ENCODE measurements around the gene PHACTR1. TPM values are rescaled to one million over a fixed set of nuclear protein-coding genes. Genes with fewer than 3 reads are reported as not detected.

PHACTR1 gene
- total RNA-seq, 1 donor from 2014 or later = 8.5 TPM

DNA sequence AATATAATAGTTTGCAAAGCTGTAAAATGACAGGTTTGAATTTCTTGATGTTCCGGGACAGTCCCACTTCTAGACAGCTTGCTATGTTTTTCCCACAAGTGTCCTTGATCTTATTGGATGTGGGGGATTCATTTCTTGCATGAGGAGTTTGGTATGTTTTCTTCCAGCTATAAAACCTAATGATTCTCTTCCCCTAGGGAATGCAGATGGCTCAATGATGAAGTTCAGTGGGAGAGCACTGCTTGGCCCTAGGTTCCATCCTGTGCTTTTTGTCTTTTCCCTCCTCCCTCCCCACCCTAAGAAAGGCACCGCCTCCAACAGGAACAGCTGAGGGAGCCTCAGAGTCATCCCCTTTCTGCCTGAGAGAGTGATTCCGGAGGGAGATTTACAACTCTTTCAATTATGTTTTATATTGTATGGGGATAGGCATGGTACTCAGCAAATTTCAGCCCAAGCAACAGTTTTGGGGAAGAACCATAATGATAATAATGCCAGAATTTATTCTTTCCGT lies 149.2 kb downstream of the PHACTR1 start:
- Mint-ChIP-seq H3K27me3 (ENCODE audit: low read depth, unreplicated experiment) (peaks cover 6% of the 10 kb centered on the region), H3K9me3 (ENCODE audit: unreplicated experiment) (no peaks in the 10 kb centered on the region), H3K27ac (ENCODE audit: unreplicated experiment) (no peak overlapping the region), H3K4me1 (ENCODE audit: low read depth, unreplicated experiment) (no peaks in the 10 kb centered on the region), H3K4me3 (ENCODE audit: unreplicated experiment) (no peak overlapping the region), H3K36me3 (ENCODE audit: low read depth, unreplicated experiment) (no peaks in the 10 kb centered on the region)
- no peaks in the 10 kb centered on the region for H3K4me1 ChIP-seq (ENCODE audit: insufficient read depth, low read length)
- no peak overlapping the region for H3K27ac ChIP-seq (ENCODE audit: low read depth, low read length)
- FAIRE-seq = no peak
- no peak overlapping the region for H3K4me3 ChIP-seq (ENCODE audit: insufficient read depth, low read depth, low read length)
- no peaks in the 10 kb centered on the region for H4K20me1 ChIP-seq (ENCODE audit: insufficient read depth, low read length)
- no peak overlapping the region for H2AFZ ChIP-seq (ENCODE audit: low read depth, low read length)
- no peaks in the 10 kb centered on the region for H3K36me3 ChIP-seq (ENCODE audit: insufficient read depth, low read length)
- H3K27me3 ChIP-seq (ENCODE audit: insufficient read depth, low read length) = no peaks in the 10 kb centered on the region
- DNase-seq (ENCODE audit: low read depth) = no peak
- no peak overlapping the region for H3K9ac ChIP-seq (ENCODE audit: low read length)
- H3K79me2 ChIP-seq (ENCODE audit: insufficient read depth, low read length) = no peaks in the 10 kb centered on the region
- TF ChIP-seq, protein P1, sequence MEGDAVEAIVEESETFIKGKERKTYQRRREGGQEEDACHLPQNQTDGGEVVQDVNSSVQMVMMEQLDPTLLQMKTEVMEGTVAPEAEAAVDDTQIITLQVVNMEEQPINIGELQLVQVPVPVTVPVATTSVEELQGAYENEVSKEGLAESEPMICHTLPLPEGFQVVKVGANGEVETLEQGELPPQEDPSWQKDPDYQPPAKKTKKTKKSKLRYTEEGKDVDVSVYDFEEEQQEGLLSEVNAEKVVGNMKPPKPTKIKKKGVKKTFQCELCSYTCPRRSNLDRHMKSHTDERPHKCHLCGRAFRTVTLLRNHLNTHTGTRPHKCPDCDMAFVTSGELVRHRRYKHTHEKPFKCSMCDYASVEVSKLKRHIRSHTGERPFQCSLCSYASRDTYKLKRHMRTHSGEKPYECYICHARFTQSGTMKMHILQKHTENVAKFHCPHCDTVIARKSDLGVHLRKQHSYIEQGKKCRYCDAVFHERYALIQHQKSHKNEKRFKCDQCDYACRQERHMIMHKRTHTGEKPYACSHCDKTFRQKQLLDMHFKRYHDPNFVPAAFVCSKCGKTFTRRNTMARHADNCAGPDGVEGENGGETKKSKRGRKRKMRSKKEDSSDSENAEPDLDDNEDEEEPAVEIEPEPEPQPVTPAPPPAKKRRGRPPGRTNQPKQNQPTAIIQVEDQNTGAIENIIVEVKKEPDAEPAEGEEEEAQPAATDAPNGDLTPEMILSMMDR (IDR thresholded peaks at IDR 0.05; ENCODE audit: insufficient read depth, low read depth, low read length) = no peak
- TF ChIP-seq EZH2 (IDR thresholded peaks at IDR 0.05; ENCODE audit: insufficient read depth, low read length) = no peak
- H3K4me2 ChIP-seq (ENCODE audit: low read length) = no peak overlapping the region
- no peaks in the 10 kb centered on the region for H3K9me3 ChIP-seq (ENCODE audit: insufficient read depth, low read depth, low read length)

DNA sequence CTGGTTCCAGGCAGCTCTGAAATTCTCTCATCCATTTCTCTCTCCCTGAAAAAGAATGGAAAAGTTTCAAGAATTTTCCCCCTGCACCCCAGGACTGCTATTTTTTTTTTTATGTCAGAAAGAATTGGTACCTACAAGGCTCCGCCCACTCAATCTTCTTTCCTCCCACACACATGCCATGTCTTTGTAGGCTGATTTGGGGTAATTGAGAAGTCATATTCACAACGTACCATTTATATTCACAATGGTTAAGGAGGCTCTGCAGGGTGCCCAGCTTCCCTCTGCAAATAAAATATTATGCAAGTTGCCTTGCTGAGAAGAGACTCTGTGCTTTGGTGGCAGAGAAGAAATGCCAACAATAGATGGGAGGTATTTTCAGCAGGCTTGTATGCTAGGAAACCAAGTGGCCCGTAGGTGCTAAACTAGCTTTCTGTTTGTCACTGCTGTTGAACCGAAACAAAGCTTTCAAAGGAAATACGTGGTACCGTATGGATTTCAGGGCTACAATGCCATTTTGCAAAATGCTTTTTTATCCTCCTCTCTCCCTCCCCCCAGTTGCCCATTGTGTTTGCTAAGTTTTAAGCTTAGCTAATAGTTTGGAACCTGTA lies 150.0 kb downstream of the PHACTR1 start:
- no peaks in the 10 kb centered on the region for H3K9me3 ChIP-seq (ENCODE audit: insufficient read depth, low read depth, low read length)
- H3K4me1 Mint-ChIP-seq (ENCODE audit: low read depth, unreplicated experiment) = no peaks in the 10 kb centered on the region
- H3K9ac ChIP-seq (ENCODE audit: low read length) = no peak overlapping the region
- no peaks in the 10 kb centered on the region for H3K4me1 ChIP-seq (ENCODE audit: insufficient read depth, low read length)
- no peaks in the 10 kb centered on the region for H3K9me3 Mint-ChIP-seq (ENCODE audit: unreplicated experiment)
- no peak for FAIRE-seq
- no peak overlapping the region for H3K27ac ChIP-seq (ENCODE audit: low read depth, low read length)
- H3K36me3 Mint-ChIP-seq (ENCODE audit: low read depth, unreplicated experiment) = no peaks in the 10 kb centered on the region
- no peak overlapping the region for H3K4me3 Mint-ChIP-seq (ENCODE audit: unreplicated experiment)
- no peaks in the 10 kb centered on the region for H3K36me3 ChIP-seq (ENCODE audit: insufficient read depth, low read length)
- H4K20me1 ChIP-seq (ENCODE audit: insufficient read depth, low read length) = no peaks in the 10 kb centered on the region
- H2AFZ ChIP-seq (ENCODE audit: low read depth, low read length) = no peak overlapping the region
- H3K27me3 Mint-ChIP-seq (ENCODE audit: low read depth, unreplicated experiment) = peaks cover 4% of the 10 kb centered on the region
- no peak for DNase-seq (ENCODE audit: low read depth)
- H3K4me2 ChIP-seq (ENCODE audit: low read length) = no peak overlapping the region
- H3K79me2 ChIP-seq (ENCODE audit: insufficient read depth, low read length) = no peaks in the 10 kb centered on the region
- no peak overlapping the region for H3K27ac Mint-ChIP-seq (ENCODE audit: unreplicated experiment)
- no peak for TF ChIP-seq EZH2 (IDR thresholded peaks at IDR 0.05; ENCODE audit: insufficient read depth, low read length)
- TF ChIP-seq, protein P1 (IDR thresholded peaks at IDR 0.05; ENCODE audit: insufficient read depth, low read depth, low read length) = no peak
- H3K4me3 ChIP-seq (ENCODE audit: insufficient read depth, low read depth, low read length) = no peak overlapping the region
- no peaks in the 10 kb centered on the region for H3K27me3 ChIP-seq (ENCODE audit: insufficient read depth, low read length)

DNA sequence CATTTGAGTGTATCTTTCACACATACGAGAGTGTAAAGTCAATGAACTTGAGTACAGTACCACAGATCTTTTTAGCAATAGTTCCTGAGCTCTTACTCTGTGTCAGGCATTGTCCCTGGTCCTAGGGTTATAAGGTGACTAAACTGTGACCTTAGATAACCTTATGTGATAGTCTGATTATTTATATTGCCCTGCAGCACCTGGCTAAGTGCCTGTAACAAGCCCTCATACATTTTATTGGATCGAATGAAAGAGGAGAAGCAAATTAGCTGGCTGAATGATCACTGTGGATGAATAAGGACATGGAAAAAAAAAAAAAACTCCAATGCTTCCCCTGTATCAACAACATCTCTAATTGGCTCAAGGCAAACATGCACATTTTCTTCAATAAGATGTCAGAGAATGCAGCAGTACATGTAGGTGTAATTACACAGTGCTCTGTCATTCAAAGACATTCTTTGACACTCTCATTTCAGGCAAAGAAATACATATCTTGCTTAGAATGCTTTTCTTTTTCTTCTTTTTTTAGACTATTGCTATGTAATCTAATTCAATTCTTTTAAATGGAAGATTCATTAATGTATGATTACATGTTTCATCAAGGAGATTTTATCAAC lies 153.4 kb downstream of the PHACTR1 start:
- no peak overlapping the region for H3K4me2 ChIP-seq (ENCODE audit: low read length)
- no peak overlapping the region for H3K4me3 ChIP-seq (ENCODE audit: insufficient read depth, low read depth, low read length)
- no peaks in the 10 kb centered on the region for H3K9me3 ChIP-seq (ENCODE audit: insufficient read depth, low read depth, low read length)
- DNase-seq (ENCODE audit: low read depth) = no peak
- no peak overlapping the region for H3K9ac ChIP-seq (ENCODE audit: low read length)
- Mint-ChIP-seq H3K27me3 (ENCODE audit: low read depth, unreplicated experiment) (peaks cover 2% of the 10 kb centered on the region), H3K36me3 (ENCODE audit: low read depth, unreplicated experiment) (no peaks in the 10 kb centered on the region), H3K27ac (ENCODE audit: unreplicated experiment) (no peak overlapping the region), H3K4me3 (ENCODE audit: unreplicated experiment) (no peak overlapping the region), H3K4me1 (ENCODE audit: low read depth, unreplicated experiment) (no peaks in the 10 kb centered on the region), H3K9me3 (ENCODE audit: unreplicated experiment) (no peaks in the 10 kb centered on the region)
- H3K27ac ChIP-seq (ENCODE audit: low read depth, low read length) = no peak overlapping the region
- H3K4me1 ChIP-seq (ENCODE audit: insufficient read depth, low read length) = peaks cover 7% of the 10 kb centered on the region
- FAIRE-seq = no peak
- H3K27me3 ChIP-seq (ENCODE audit: insufficient read depth, low read length) = no peaks in the 10 kb centered on the region
- no peaks in the 10 kb centered on the region for H4K20me1 ChIP-seq (ENCODE audit: insufficient read depth, low read length)
- TF ChIP-seq, protein P1 (IDR thresholded peaks at IDR 0.05; ENCODE audit: insufficient read depth, low read depth, low read length) = no peak
- no peak for TF ChIP-seq EZH2 (IDR thresholded peaks at IDR 0.05; ENCODE audit: insufficient read depth, low read length)
- no peaks in the 10 kb centered on the region for H3K36me3 ChIP-seq (ENCODE audit: insufficient read depth, low read length)
- no peak overlapping the region for H2AFZ ChIP-seq (ENCODE audit: low read depth, low read length)
- no peaks in the 10 kb centered on the region for H3K79me2 ChIP-seq (ENCODE audit: insufficient read depth, low read length)

Data from astrocyte (in vitro differentiated cells and primary cell).